ENCODE data around the gene SYNDIG1L. TPM values are rescaled to one million over a fixed set of nuclear protein-coding genes. Genes with fewer than 3 reads are reported as not detected.

The SYNDIG1L gene
- total and polyA plus RNA-seq, 4 donors: 0.08 TPM; not detected in 3

DNA sequence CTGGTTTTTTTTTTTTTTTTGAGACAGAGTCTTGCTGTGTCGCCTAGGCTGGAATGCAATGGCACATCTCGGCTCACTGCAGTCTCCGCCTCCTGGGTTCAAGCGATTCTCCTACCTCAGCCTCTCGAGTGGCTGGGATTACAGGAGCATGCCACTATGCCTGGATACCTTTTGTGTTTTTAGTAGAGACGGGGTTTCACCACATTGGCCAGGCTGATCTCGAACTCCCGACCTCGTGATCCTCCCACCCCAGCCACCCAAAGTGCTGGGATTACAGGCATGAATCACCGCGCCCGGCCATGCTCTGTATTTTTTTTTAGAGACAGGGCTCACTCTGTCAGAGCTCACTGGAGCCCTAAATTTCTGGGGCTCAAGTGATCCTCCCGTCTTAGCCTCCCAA is 45.2 kb downstream of the SYNDIG1L start:
- Histone ChIP-seq H3K36me3 (ENCODE audit: control insufficient read depth in 4 of 4, insufficient read depth in 3 of 4, low read depth in 1 of 4, low read length in 3 of 4) (no peaks in the 10 kb centered on the region), H3K4me3 (ENCODE audit: low read depth in 1 of 3, low read length in 3 of 3) (no peak overlapping the region), H3K9ac (ENCODE audit: low read depth in 1 of 2, low read length in 2 of 2) (no peak overlapping the region), H3K9me3 (ENCODE audit: control insufficient read depth in 4 of 4, low read length in 3 of 4) (no peaks in the 10 kb centered on the region), H3K27me3 (ENCODE audit: control insufficient read depth in 4 of 4, insufficient read depth in 4 of 4, low read length in 3 of 4) (no peaks in the 10 kb centered on the region), H3K4me1 (ENCODE audit: control insufficient read depth in 4 of 4, insufficient read depth in 4 of 4, low read length in 3 of 4) (no peaks in the 10 kb centered on the region), H3K27ac (ENCODE audit: low read depth in 1 of 2, low read length in 2 of 2) (no peak overlapping the region)
- DNase-seq (ENCODE audit: low spot score): no peak
- TF ChIP-seq HNF4A (conservative IDR thresholded peaks at IDR 0.05): no peak
- TF ChIP-seq, protein P1, sequence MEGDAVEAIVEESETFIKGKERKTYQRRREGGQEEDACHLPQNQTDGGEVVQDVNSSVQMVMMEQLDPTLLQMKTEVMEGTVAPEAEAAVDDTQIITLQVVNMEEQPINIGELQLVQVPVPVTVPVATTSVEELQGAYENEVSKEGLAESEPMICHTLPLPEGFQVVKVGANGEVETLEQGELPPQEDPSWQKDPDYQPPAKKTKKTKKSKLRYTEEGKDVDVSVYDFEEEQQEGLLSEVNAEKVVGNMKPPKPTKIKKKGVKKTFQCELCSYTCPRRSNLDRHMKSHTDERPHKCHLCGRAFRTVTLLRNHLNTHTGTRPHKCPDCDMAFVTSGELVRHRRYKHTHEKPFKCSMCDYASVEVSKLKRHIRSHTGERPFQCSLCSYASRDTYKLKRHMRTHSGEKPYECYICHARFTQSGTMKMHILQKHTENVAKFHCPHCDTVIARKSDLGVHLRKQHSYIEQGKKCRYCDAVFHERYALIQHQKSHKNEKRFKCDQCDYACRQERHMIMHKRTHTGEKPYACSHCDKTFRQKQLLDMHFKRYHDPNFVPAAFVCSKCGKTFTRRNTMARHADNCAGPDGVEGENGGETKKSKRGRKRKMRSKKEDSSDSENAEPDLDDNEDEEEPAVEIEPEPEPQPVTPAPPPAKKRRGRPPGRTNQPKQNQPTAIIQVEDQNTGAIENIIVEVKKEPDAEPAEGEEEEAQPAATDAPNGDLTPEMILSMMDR (IDR thresholded peaks at IDR 0.05; ENCODE audit: low read depth, low read length, missing input control): no peak
- no peak for TF ChIP-seq HNF4G (IDR thresholded peaks at IDR 0.05)
- TF ChIP-seq ATF3 (IDR thresholded peaks at IDR 0.05): no peak
- no peak for TF ChIP-seq YY1 (IDR thresholded peaks at IDR 0.05)
- TF ChIP-seq NR2F2 (IDR thresholded peaks at IDR 0.05): no peak
- TF ChIP-seq SP1 (IDR thresholded peaks at IDR 0.05): no peak
- TF ChIP-seq, protein P2, sequence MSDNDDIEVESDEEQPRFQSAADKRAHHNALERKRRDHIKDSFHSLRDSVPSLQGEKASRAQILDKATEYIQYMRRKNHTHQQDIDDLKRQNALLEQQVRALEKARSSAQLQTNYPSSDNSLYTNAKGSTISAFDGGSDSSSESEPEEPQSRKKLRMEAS (IDR thresholded peaks at IDR 0.05): no peak
- TF ChIP-seq EGR1 (IDR thresholded peaks at IDR 0.05; ENCODE audit: low read depth in 2 of 2): no peak
- TF ChIP-seq TAF1 (conservative IDR thresholded peaks at IDR 0.05): no peak
- TF ChIP-seq GABPA (IDR thresholded peaks at IDR 0.05 in 1 of 2, conservative IDR thresholded peaks at IDR 0.05 in 1 of 2): no peak
- no peak for TF ChIP-seq JUND (IDR thresholded peaks at IDR 0.05)
- no peak for TF ChIP-seq FOXA2 (IDR thresholded peaks at IDR 0.05)
- 88% methylated on average over 13 of the region's 13 CpGs for WGBS

DNA sequence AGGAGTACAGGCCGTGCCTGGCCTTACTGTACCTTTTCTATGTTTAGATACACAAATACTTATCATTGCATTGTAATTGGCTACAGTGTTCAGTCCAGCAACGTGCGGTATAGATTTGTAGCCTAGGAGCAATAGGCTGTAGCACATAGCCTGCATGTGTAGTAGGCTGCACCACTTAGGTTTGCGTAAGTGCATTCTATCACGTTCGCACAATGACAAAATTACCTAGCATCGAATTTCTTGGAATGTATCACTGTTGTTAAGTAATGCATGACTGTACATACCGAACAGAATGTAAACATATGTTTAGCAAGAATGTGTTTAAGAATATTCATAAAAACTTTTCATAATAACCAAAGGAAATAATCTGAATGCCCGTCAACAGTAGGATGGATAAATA is 45.8 kb downstream of the SYNDIG1L start:
- no peak overlapping the region for H3K9ac ChIP-seq (ENCODE audit: low read depth in 1 of 2, low read length in 2 of 2)
- no peaks in the 10 kb centered on the region for H3K27me3 ChIP-seq (ENCODE audit: control insufficient read depth in 4 of 4, insufficient read depth in 4 of 4, low read length in 3 of 4)
- H3K9me3 ChIP-seq (ENCODE audit: control insufficient read depth in 4 of 4, low read length in 3 of 4): no peaks in the 10 kb centered on the region
- no peak overlapping the region for H3K4me3 ChIP-seq (ENCODE audit: low read depth in 1 of 3, low read length in 3 of 3)
- no peak for DNase-seq (ENCODE audit: low spot score)
- WGBS: 91% methylated on average over 9 of the region's 9 CpGs
- no peaks in the 10 kb centered on the region for H3K4me1 ChIP-seq (ENCODE audit: control insufficient read depth in 4 of 4, insufficient read depth in 4 of 4, low read length in 3 of 4)
- TF ChIP-seq NR2F2 (IDR thresholded peaks at IDR 0.05): no peak
- TF ChIP-seq, protein P1 (IDR thresholded peaks at IDR 0.05; ENCODE audit: low read depth, low read length, missing input control): no peak
- TF ChIP-seq HNF4A (conservative IDR thresholded peaks at IDR 0.05): no peak
- TF ChIP-seq, protein P2 (IDR thresholded peaks at IDR 0.05): no peak
- no peak for TF ChIP-seq HNF4G (IDR thresholded peaks at IDR 0.05)
- no peak for TF ChIP-seq REST (IDR thresholded peaks at IDR 0.05)
- TF ChIP-seq TAF1 (conservative IDR thresholded peaks at IDR 0.05): no peak
- TF ChIP-seq, protein P3, sequence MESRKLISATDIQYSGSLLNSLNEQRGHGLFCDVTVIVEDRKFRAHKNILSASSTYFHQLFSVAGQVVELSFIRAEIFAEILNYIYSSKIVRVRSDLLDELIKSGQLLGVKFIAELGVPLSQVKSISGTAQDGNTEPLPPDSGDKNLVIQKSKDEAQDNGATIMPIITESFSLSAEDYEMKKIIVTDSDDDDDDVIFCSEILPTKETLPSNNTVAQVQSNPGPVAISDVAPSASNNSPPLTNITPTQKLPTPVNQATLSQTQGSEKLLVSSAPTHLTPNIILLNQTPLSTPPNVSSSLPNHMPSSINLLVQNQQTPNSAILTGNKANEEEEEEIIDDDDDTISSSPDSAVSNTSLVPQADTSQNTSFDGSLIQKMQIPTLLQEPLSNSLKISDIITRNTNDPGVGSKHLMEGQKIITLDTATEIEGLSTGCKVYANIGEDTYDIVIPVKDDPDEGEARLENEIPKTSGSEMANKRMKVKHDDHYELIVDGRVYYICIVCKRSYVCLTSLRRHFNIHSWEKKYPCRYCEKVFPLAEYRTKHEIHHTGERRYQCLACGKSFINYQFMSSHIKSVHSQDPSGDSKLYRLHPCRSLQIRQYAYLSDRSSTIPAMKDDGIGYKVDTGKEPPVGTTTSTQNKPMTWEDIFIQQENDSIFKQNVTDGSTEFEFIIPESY (IDR thresholded peaks at IDR 0.05): no peak
- TF ChIP-seq JUND (IDR thresholded peaks at IDR 0.05): no peak
- TF ChIP-seq GABPA (IDR thresholded peaks at IDR 0.05 in 1 of 2, conservative IDR thresholded peaks at IDR 0.05 in 1 of 2): no peak
- TF ChIP-seq ATF3 (IDR thresholded peaks at IDR 0.05): no peak
- TF ChIP-seq SP1 (IDR thresholded peaks at IDR 0.05): no peak
- no peak for TF ChIP-seq FOXA1 (IDR thresholded peaks at IDR 0.05)
- H3K27ac ChIP-seq (ENCODE audit: low read depth in 1 of 2, low read length in 2 of 2): no peak overlapping the region
- H3K36me3 ChIP-seq (ENCODE audit: control insufficient read depth in 4 of 4, insufficient read depth in 3 of 4, low read depth in 1 of 4, low read length in 3 of 4): no peaks in the 10 kb centered on the region
